Measurements from ENCODE around the gene RMI2. TPM values are rescaled to one million over a fixed set of nuclear protein-coding genes. Genes with fewer than 3 reads are reported as not detected.

Gene RMI2
- total and polyA plus RNA-seq, 9 of the 15 experiments (the other 6 are each of a cell fraction or from before 2014, with no cell fraction given): 8.0 to 43.4 (median 32.5) TPM

GRCh38 chr16:11396241-11397048 lies 51.2 kb downstream of the RMI2 start (continued):
- TF ChIP-seq CTCF (IDR thresholded peaks at IDR 0.05 in 2 of 3, conservative IDR thresholded peaks at IDR 0.05 in 1 of 3; ENCODE audit: insufficient read depth in 2 of 3, low read depth in 1 of 3, low read length in 3 of 3): peak; percentile 92 to 97 (median 92)
- TF ChIP-seq CBFB (CRISPR knock-in tag; IDR thresholded peaks at IDR 0.05): peak; percentile 84; the same call in 1 of the 2 replicates
- peak; percentile 54; the same call in 1 of the 2 replicates for TF ChIP-seq SPI1 (IDR thresholded peaks at IDR 0.05; ENCODE audit: borderline replicate concordance, low read depth, low read length)
- peak; percentile 43; the same call in 1 of the 2 replicates for TF ChIP-seq CTBP1 (IDR thresholded peaks at IDR 0.05; ENCODE audit: borderline replicate concordance)
- 0 out of 2 replicates have a peak, but pooled peaks have one; percentile 15 for TF ChIP-seq BHLHE40 (IDR thresholded peaks at IDR 0.05; ENCODE audit: low read length)
- 0 out of 4 replicates have a peak, but pooled peaks of 1 of the 2 experiments have one; percentile 44 for TF ChIP-seq SRF (CRISPR knock-in tag; IDR thresholded peaks at IDR 0.05)
- TF ChIP-seq KDM4B (IDR thresholded peaks at IDR 0.05; ENCODE audit: borderline replicate concordance in 2 of 2, low read depth in 1 of 2): no peak
- 0 out of 2 replicates have a peak, but pooled peaks have one; percentile 16 for TF ChIP-seq MAFK (IDR thresholded peaks at IDR 0.05; ENCODE audit: low read length)
- TF ChIP-seq ZBTB33 (CRISPR knock-in tag; IDR thresholded peaks at IDR 0.05): peak; percentile 72; the same call in 1 of the 2 replicates
- TF ChIP-seq ZNF146 (CRISPR knock-in tag; IDR thresholded peaks at IDR 0.05; ENCODE audit: unreplicated experiment): no peak
- TF ChIP-seq NR2C2 (CRISPR knock-in tag; IDR thresholded peaks at IDR 0.05): 0 out of 2 replicates have a peak, but pooled peaks have one; percentile 19
- no peak for TF ChIP-seq NR2C2 (tag; IDR thresholded peaks at IDR 0.05)
- TF ChIP-seq POU5F1 (IDR thresholded peaks at IDR 0.05; ENCODE audit: borderline replicate concordance, low read depth, low read length, partially characterized antibody): no peak
- 0 out of 2 replicates have a peak, but pooled peaks have one; percentile 22 for TF ChIP-seq CC2D1A (IDR thresholded peaks at IDR 0.05)
- no peak for TF ChIP-seq MTF1 (CRISPR knock-in tag; IDR thresholded peaks at IDR 0.05; ENCODE audit: borderline replicate concordance)
- TF ChIP-seq SUPT5H (IDR thresholded peaks at IDR 0.05): no peak
- TF ChIP-seq CTCFL (IDR thresholded peaks at IDR 0.05; ENCODE audit: borderline replicate concordance, insufficient read depth, low read depth, low read length, poor library complexity, severe bottlenecking): peak; percentile 2
- 0 out of 2 replicates have a peak, but pooled peaks have one; percentile 35 for TF ChIP-seq JUND (IDR thresholded peaks at IDR 0.05; ENCODE audit: borderline replicate concordance, low read depth, low read length)
- no peak for TF ChIP-seq JUND (tag; IDR thresholded peaks at IDR 0.05; ENCODE audit: borderline replicate concordance, low read depth, low read length)
